ENCODE results near the gene TMEM168. TPM values are rescaled to one million over a fixed set of nuclear protein-coding genes. Genes with fewer than 3 reads are reported as not detected.

Gene TMEM168
- polyA plus RNA-seq, 3 donors = 7.0 to 14.7 (median 14.6) TPM

DNA sequence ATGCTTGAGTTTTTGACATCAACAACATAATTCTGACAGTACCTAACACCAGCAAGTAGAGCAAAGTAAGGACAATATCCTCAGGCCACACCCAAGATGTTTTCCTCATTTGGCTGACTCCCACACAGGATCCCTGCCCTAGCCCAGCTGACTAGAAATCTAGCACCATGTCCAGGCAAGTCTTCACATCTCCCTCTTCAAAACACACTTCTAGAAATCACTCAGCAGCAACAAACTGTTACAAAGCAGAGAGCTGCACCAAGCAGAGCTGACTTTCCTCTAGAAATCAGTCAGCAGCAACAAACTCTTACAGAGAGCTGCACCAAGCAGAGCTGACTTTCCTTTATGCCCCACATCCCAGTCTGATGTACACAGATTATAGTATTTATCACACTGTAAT is 7.7 kb downstream of the TMEM168 start:
- Histone ChIP-seq H3K79me2 (ENCODE audit: insufficient read depth, low read length) (peaks cover 9% of the 10 kb centered on the region), H3K4me1 (ENCODE audit: control insufficient read depth in 1 of 2, insufficient read depth in 2 of 2, low read length in 2 of 2) (no peaks in the 10 kb centered on the region), H4K20me1 (ENCODE audit: insufficient read depth, low read length) (peaks cover 8% of the 10 kb centered on the region), H3K27me3 (ENCODE audit: control insufficient read depth in 2 of 2, insufficient read depth in 2 of 2, low read length in 2 of 2) (no peaks in the 10 kb centered on the region), H3K36me3 (replicated peaks in 1 of 2; ENCODE audit: control insufficient read depth in 1 of 2, insufficient read depth in 2 of 2, low read length in 2 of 2) (peaks cover 23 to 56% of the 10 kb centered on the region in 2 donors), H3K4me3 (replicated peaks in 1 of 3; ENCODE audit: low read depth in 2 of 3, low read length in 3 of 3) (no peak overlapping the region), H3K27ac (ENCODE audit: low read depth in 1 of 2, low read length in 2 of 2) (peak overlapping the region in 1 of 2 donors; percentile 4), H3K9me3 (replicated peaks in 1 of 2; ENCODE audit: control insufficient read depth in 1 of 2, insufficient read depth in 1 of 2, low read length in 2 of 2) (no peaks in the 10 kb centered on the region), H2AFZ (ENCODE audit: insufficient read depth, low read depth, low read length, poor library complexity, severe bottlenecking) (no peak overlapping the region), H3K9ac (ENCODE audit: insufficient read depth, low read length, poor library complexity, severe bottlenecking) (no peak overlapping the region), H3K4me2 (replicated peaks; ENCODE audit: extremely low read depth, low read length, poor library complexity, severe bottlenecking) (no peak overlapping the region)
- intact Hi-C loops (cut with micrococcal nuclease) = no loop called here
- H3K9me3 Mint-ChIP-seq = no peaks in the 10 kb centered on the region
- peaks cover 46 to 47% of the 10 kb centered on the region in 2 donors for H3K36me3 Mint-ChIP-seq
- H3K4me3 Mint-ChIP-seq = no peak overlapping the region
- TF ChIP-seq, protein P1, sequence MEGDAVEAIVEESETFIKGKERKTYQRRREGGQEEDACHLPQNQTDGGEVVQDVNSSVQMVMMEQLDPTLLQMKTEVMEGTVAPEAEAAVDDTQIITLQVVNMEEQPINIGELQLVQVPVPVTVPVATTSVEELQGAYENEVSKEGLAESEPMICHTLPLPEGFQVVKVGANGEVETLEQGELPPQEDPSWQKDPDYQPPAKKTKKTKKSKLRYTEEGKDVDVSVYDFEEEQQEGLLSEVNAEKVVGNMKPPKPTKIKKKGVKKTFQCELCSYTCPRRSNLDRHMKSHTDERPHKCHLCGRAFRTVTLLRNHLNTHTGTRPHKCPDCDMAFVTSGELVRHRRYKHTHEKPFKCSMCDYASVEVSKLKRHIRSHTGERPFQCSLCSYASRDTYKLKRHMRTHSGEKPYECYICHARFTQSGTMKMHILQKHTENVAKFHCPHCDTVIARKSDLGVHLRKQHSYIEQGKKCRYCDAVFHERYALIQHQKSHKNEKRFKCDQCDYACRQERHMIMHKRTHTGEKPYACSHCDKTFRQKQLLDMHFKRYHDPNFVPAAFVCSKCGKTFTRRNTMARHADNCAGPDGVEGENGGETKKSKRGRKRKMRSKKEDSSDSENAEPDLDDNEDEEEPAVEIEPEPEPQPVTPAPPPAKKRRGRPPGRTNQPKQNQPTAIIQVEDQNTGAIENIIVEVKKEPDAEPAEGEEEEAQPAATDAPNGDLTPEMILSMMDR (IDR thresholded peaks at IDR 0.05) = no peak
- DNase-seq = no peak
- H3K27ac Mint-ChIP-seq = peak overlapping the region in 2 of 7 donors; percentile 16 to 21
- peaks cover 3% of the 10 kb centered on the region for H3K4me1 Mint-ChIP-seq
- no peaks in the 10 kb centered on the region for H3K27me3 Mint-ChIP-seq (ENCODE audit: low read depth in 3 of 3)

DNA sequence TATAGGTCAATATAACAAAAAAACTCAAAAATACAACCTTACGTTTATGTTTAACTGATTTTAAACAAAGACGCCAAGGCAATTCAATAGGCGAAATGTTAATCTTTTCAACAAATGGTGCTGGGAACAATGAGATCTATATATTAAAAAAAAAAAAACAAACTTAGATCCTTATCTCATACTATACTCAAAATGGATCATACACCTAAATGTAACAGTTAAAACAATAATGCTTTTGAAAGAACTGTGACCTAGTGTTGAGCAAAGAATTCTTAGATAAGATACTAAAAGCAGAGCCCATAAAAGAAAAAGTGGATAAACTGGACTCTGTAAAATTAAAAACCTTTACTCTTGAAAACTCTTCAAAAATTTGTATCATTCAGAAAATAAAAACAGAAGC is 8.6 kb downstream of the TMEM168 start:
- Histone ChIP-seq H3K79me2 (ENCODE audit: insufficient read depth, low read length) (peaks cover 6% of the 10 kb centered on the region), H3K9me3 (replicated peaks in 1 of 2; ENCODE audit: control insufficient read depth in 1 of 2, insufficient read depth in 1 of 2, low read length in 2 of 2) (no peaks in the 10 kb centered on the region), H4K20me1 (ENCODE audit: insufficient read depth, low read length) (peaks cover 8% of the 10 kb centered on the region), H2AFZ (ENCODE audit: insufficient read depth, low read depth, low read length, poor library complexity, severe bottlenecking) (no peak overlapping the region), H3K27me3 (ENCODE audit: control insufficient read depth in 2 of 2, insufficient read depth in 2 of 2, low read length in 2 of 2) (no peaks in the 10 kb centered on the region), H3K4me3 (replicated peaks in 1 of 3; ENCODE audit: low read depth in 2 of 3, low read length in 3 of 3) (no peak overlapping the region), H3K4me2 (replicated peaks; ENCODE audit: extremely low read depth, low read length, poor library complexity, severe bottlenecking) (no peak overlapping the region), H3K4me1 (ENCODE audit: control insufficient read depth in 1 of 2, insufficient read depth in 2 of 2, low read length in 2 of 2) (no peaks in the 10 kb centered on the region), H3K36me3 (replicated peaks in 1 of 2; ENCODE audit: control insufficient read depth in 1 of 2, insufficient read depth in 2 of 2, low read length in 2 of 2) (peaks cover 23 to 56% of the 10 kb centered on the region in 2 donors), H3K27ac (ENCODE audit: low read depth in 1 of 2, low read length in 2 of 2) (no peak overlapping the region), H3K9ac (ENCODE audit: insufficient read depth, low read length, poor library complexity, severe bottlenecking) (no peak overlapping the region)
- no peak for DNase-seq
- Mint-ChIP-seq H3K9me3 (no peaks in the 10 kb centered on the region), H3K4me1 (no peaks in the 10 kb centered on the region), H3K36me3 (peaks cover 42 to 45% of the 10 kb centered on the region in 2 donors), H3K4me3 (no peak overlapping the region), H3K27ac (no peak overlapping the region), H3K27me3 (ENCODE audit: low read depth in 3 of 3) (no peaks in the 10 kb centered on the region)
- TF ChIP-seq, protein P1 (IDR thresholded peaks at IDR 0.05) = no peak
- intact Hi-C loops (cut with micrococcal nuclease) = no loop called here
- no CpG with 5 or more reads among the region's 3 CpGs for WGBS (ENCODE audit: insufficient coverage)

All from CD14-positive monocyte (primary cell).